Caco-2 (cell line): ENCODE measurements around the gene ACER2. TPM values are rescaled to one million over a fixed set of nuclear protein-coding genes. Genes with fewer than 3 reads are reported as not detected.

Source experiments
- Bru-seq: library from RNA; stranded (reverse); fragments of 400-500 nt; gene quantifications from one replicate; lab custom pipeline; 2021; lab: Mats Ljungman, UMichigan
- BruChase-seq, 2 experiments: library from RNA; stranded (reverse); fragments of 400-500 nt; gene quantifications; one replicate each; lab custom pipeline; 2021; lab: Mats Ljungman, UMichigan
- BruUV-seq: library from RNA; stranded (reverse); fragments of 400-500 nt; replicated peaks from 2 replicates; lab custom pipeline; 2021; lab: Mats Ljungman, UMichigan
- CTCF ChIA-PET: fragments of 300-600 bp; sonication (Branson Sonifier 250); formaldehyde crosslinking; loops from one replicate; lab custom pipeline; 2022; ENCODE audit warnings: antibody characterized with exemption; lab: Charles Lee
- POLR2A ChIA-PET: fragments of 300-600 bp; sonication (Branson Sonifier 250); formaldehyde crosslinking; loops from one replicate; lab custom pipeline; 2022; ENCODE audit warnings: antibody characterized with exemption; lab: Charles Lee
- DNase-seq, 2 experiments: peaks; one replicate each; pipeline versions ENCODE4 v3.0.0 to v3.0.0-alpha.2; 2020 to 2022
- H3K27me3 ChIP-seq: replicated peaks from 2 replicates; pipeline ENCODE4 v1.6.0; 2011; ENCODE audit warnings: low read length; ENCODE audit not compliant: control insufficient read depth, insufficient read depth
- H3K36me3 ChIP-seq: 2 replicates; pipeline ENCODE4 v1.5.1; 2011; ENCODE audit warnings: low read length; ENCODE audit not compliant: control insufficient read depth, insufficient read depth
- H3K4me1 ChIP-seq: fragments of 250-450 bp; sonication (Bioruptor Pico); 2 replicates; pipeline ENCODE4 v1.5.1; 2020; ENCODE audit warnings: mild to moderate bottlenecking
- H3K4me3 ChIP-seq: 2 replicates; pipeline ENCODE4 v1.5.1; 2011; ENCODE audit warnings: low read depth, mild to moderate bottlenecking, control low read depth, low read length
- H3K9me3 ChIP-seq: fragments of 250-450 bp; sonication (Bioruptor Pico); 2 replicates; pipeline ENCODE4 v1.5.1; 2020; ENCODE audit warnings: mild to moderate bottlenecking, moderate library complexity
- H3K27ac Mint-ChIP-seq: one replicate; pipeline ENCODE4 v1.8.0; 2022; ENCODE audit warnings: mixed read lengths; ENCODE audit not compliant: unreplicated experiment
- H3K27me3 Mint-ChIP-seq: one replicate; pipeline ENCODE4 v1.8.0; 2022; ENCODE audit warnings: mixed read lengths; ENCODE audit not compliant: insufficient read depth, unreplicated experiment
- H3K36me3 Mint-ChIP-seq: one replicate; pipeline ENCODE4 v1.8.0; 2022; ENCODE audit warnings: mild to moderate bottlenecking, mixed read lengths; ENCODE audit not compliant: insufficient read depth, unreplicated experiment
- H3K4me1 Mint-ChIP-seq: one replicate; pipeline ENCODE4 v1.8.0; 2022; ENCODE audit warnings: low read depth, mixed read lengths; ENCODE audit not compliant: unreplicated experiment
- H3K4me3 Mint-ChIP-seq: one replicate; pipeline ENCODE4 v1.8.0; 2022; ENCODE audit warnings: mild to moderate bottlenecking, moderate library complexity, mixed read lengths; ENCODE audit not compliant: unreplicated experiment
- H3K9me3 Mint-ChIP-seq: one replicate; pipeline ENCODE4 v1.8.0; 2022; ENCODE audit warnings: mixed read lengths; ENCODE audit not compliant: unreplicated experiment
- CTCF ChIP-seq, 2 experiments: fragments of 200-600 bp in 1 of 2; IDR thresholded peaks; 1 replicate in 1 of 2; 2 replicates in 1 of 2; pipeline versions ENCODE4 v1.5.1 to v1.8.0; 2011 to 2022; ENCODE audit warnings: antibody characterized with exemption in 1 of 2, control low read depth in 1 of 2, inconsistent platforms in 1 of 2, low read depth in 1 of 2, low read length in 1 of 2, mild to moderate bottlenecking in 1 of 2, moderate library complexity in 1 of 2; ENCODE audit not compliant: insufficient read depth in 1 of 2, severe bottlenecking in 1 of 2, unreplicated experiment in 1 of 2
- intact Hi-C: fragments of 100-400 bp; cut with micrococcal nuclease; formaldehyde crosslinking; loops from one replicate; pipeline ENCODE4 v1.10.0; 2022; ENCODE audit not compliant: unreplicated experiment
- long read RNA-seq: library from polyadenylated mRNA; stranded (forward); transcript quantifications from one replicate; pipeline ENCODE4 v2.0.0, GENCODE V29; 2022
- total RNA-seq: library from RNA; stranded (reverse); gene quantifications from 2 replicates; pipeline ENCODE4 v1.2.3, GENCODE V29; 2022

ACER2 gene
- total RNA-seq (2.4 and 2.5 TPM in 2 replicates), Bru-seq, nascent RNA (percentile 44 among the genes with signal in this experiment), BruChase-seq, experiment 1, labeled RNA remaining after a 2-hour chase (percentile 49 among the genes with signal in this experiment), BruChase-seq, experiment 2, labeled RNA remaining after a 6-hour chase (percentile 54 among the genes with signal in this experiment)
- long read RNA-seq, partial matches to known transcripts, result 0 of 2 reads
- long read RNA-seq, other reads (novel, unspliced or antisense), result 1 of 2 reads

GRCh38 chr9:19408693-19409400 lies at the start of gene ACER2:
ACER2 (plus strand) TSS chr9:19409009; CDS start chr9:19409085, 76 bp downstream.
- Mint-ChIP-seq H3K27ac (peak within 1 kb of the TSS; percentile 55), H3K27me3 (no peaks in the 10 kb centered on the region), H3K4me3 (peak within 1 kb of the TSS; percentile 96), H3K36me3 (no peaks in the 10 kb centered on the region), H3K9me3 (no peaks in the 10 kb centered on the region), H3K4me1 (no peaks in the 10 kb centered on the region)
- ChIA-PET POLR2A (no interaction called here), CTCF (interaction anchor here (1.1 kb wide), 1 partner anchor 56 kb away, joined by 4 read pairs; no protein-coding TSS in a partner anchor)
- Histone ChIP-seq H3K36me3 (no peaks in the 10 kb centered on the region), H3K9me3 (no peaks in the 10 kb centered on the region; the same call in 1 of the 2 replicates), H3K4me1 (peaks cover 19% of the 10 kb centered on the region; the same call in 1 of the 2 replicates), H3K27me3 (no peaks in the 10 kb centered on the region), H3K4me3 (peak within 1 kb of the TSS; percentile 48)
- no TSS peak for BruUV-seq
- DNase-seq, result peak; percentile 92 to 95
- no peak for TF ChIP-seq CTCF (IDR thresholded peaks at IDR 0.05; ENCODE audit: insufficient read depth in 1 of 2, low read depth in 1 of 2, low read length in 1 of 2, severe bottlenecking in 1 of 2, unreplicated experiment in 1 of 2)
- intact Hi-C loops, result loop anchor here (1.0 to 5.0 kb wide), 3 partner anchors 29 to 48 kb away; partner anchors contain the start of gene RPS6

- Histone ChIP-seq H3K4me3 (no peak overlapping the region), H3K4me1 (no peaks in the 10 kb centered on the region), H3K36me3 (peaks cover 1% of the 10 kb centered on the region; the same call in 1 of the 2 replicates), H3K27me3 (no peaks in the 10 kb centered on the region), H3K9me3 (no peaks in the 10 kb centered on the region)
- POLR2A ChIA-PET, result no interaction called here
- H3K4me3 Mint-ChIP-seq, result no peak overlapping the region
- H3K36me3 Mint-ChIP-seq, result peaks cover 55% of the 10 kb centered on the region
- H3K27me3 Mint-ChIP-seq, result no peaks in the 10 kb centered on the region
- no peak for DNase-seq
- BruUV-seq, result no TSS peak
- intact Hi-C loops, result no loop called here
- H3K9me3 Mint-ChIP-seq, result no peaks in the 10 kb centered on the region
- H3K27ac Mint-ChIP-seq, result no peak overlapping the region
- no peaks in the 10 kb centered on the region for H3K4me1 Mint-ChIP-seq
- CTCF ChIA-PET, result interaction anchor here (0.6 to 0.7 kb wide), 2 partner anchors 96 to 139 kb away, joined by 3 to 5 read pairs; partner anchors contain the start of gene DENND4C
- TF ChIP-seq CTCF (IDR thresholded peaks at IDR 0.05; ENCODE audit: insufficient read depth in 1 of 2, low read depth in 1 of 2, low read length in 1 of 2, severe bottlenecking in 1 of 2, unreplicated experiment in 1 of 2), result no peak
Observed at GRCh38 chr9:19369107-19369506, 39.7 kb upstream of the ACER2 start.

GRCh38 chr9:19371942-19372341 lies 36.9 kb upstream of the ACER2 start:
- intact Hi-C loops, result loop anchor here (1.0 to 10.0 kb wide), 3 partner anchors 35 to 327 kb away; partner anchors contain the start of genes ACER2 and RRAGA
- Histone ChIP-seq H3K4me1 (peaks cover 3% of the 10 kb centered on the region; the same call in 1 of the 2 replicates), H3K9me3 (no peaks in the 10 kb centered on the region), H3K4me3 (no peak overlapping the region), H3K36me3 (peaks cover 1% of the 10 kb centered on the region; the same call in 1 of the 2 replicates), H3K27me3 (no peaks in the 10 kb centered on the region)
- H3K4me3 Mint-ChIP-seq, result no peak overlapping the region
- H3K9me3 Mint-ChIP-seq, result no peaks in the 10 kb centered on the region
- ChIA-PET POLR2A (no interaction called here), CTCF (no interaction called here)
- H3K27ac Mint-ChIP-seq, result no peak overlapping the region
- BruUV-seq, result no TSS peak
- peaks cover 59% of the 10 kb centered on the region for H3K36me3 Mint-ChIP-seq
- peaks cover 7% of the 10 kb centered on the region for H3K4me1 Mint-ChIP-seq
- DNase-seq, result no peak
- H3K27me3 Mint-ChIP-seq, result no peaks in the 10 kb centered on the region
- no peak for TF ChIP-seq CTCF (IDR thresholded peaks at IDR 0.05; ENCODE audit: insufficient read depth in 1 of 2, low read depth in 1 of 2, low read length in 1 of 2, severe bottlenecking in 1 of 2, unreplicated experiment in 1 of 2)
